ENCODE results near the gene MMP2. TPM values are rescaled to one million over a fixed set of nuclear protein-coding genes. Genes with fewer than 3 reads are reported as not detected.

The MMP2 gene
- total RNA-seq, 1 experiment from 2014 or later = not detected

- CTCF ChIA-PET = no interaction called here
- intact Hi-C loops (cut with micrococcal nuclease) = no loop called here
- H3K27me3 ChIP-seq (ENCODE audit: low read length) = no peaks in the 10 kb centered on the region
- TF ChIP-seq CTCF (conservative IDR thresholded peaks at IDR 0.05; ENCODE audit: low read depth, low read length) (peak; percentile 23; the same call in 1 of the 2 replicates), EZH2 (IDR thresholded peaks at IDR 0.05; ENCODE audit: low read length, unreplicated experiment) (no peak)
- H3K27ac ChIP-seq (ENCODE audit: low read length) = no peak overlapping the region
- no peaks in the 10 kb centered on the region for H3K9me3 ChIP-seq (ENCODE audit: low read length)
- no peak overlapping the region for H3K9ac ChIP-seq (ENCODE audit: low read length)
- H3K9me2 ChIP-seq (replicated peaks; ENCODE audit: low read length) = no peaks in the 10 kb centered on the region
- no peak overlapping the region for H2AFZ ChIP-seq (ENCODE audit: low read length)
- no peak overlapping the region for H3K4me3 ChIP-seq (ENCODE audit: low read length)
- no peaks in the 10 kb centered on the region for H4K20me1 ChIP-seq (ENCODE audit: low read length)
- no peaks in the 10 kb centered on the region for H3F3A ChIP-seq (ENCODE audit: low read length, unreplicated experiment)
- no peak for ATAC-seq
- POLR2A ChIA-PET (ENCODE audit: unreplicated experiment) = no interaction called here
- peak; percentile 32 for DNase-seq
- no peak overlapping the region for H3K4me2 ChIP-seq (ENCODE audit: low read length)
- H3K36me3 ChIP-seq (ENCODE audit: low read depth, low read length) = no peaks in the 10 kb centered on the region
- H3K4me1 ChIP-seq (ENCODE audit: insufficient read depth, low read length) = peaks cover 8% of the 10 kb centered on the region; the same call in 1 of the 2 replicates
- H3K79me2 ChIP-seq (ENCODE audit: low read length) = no peaks in the 10 kb centered on the region
- BruUV-seq (replicated peaks) = no TSS peak
Observed at GRCh38 chr16:55494994-55495421, 16.0 kb downstream of the MMP2 start.

- BruUV-seq (replicated peaks) = no TSS peak
- H3K36me3 ChIP-seq (ENCODE audit: low read depth, low read length) = no peaks in the 10 kb centered on the region
- H3F3A ChIP-seq (ENCODE audit: low read length, unreplicated experiment) = no peaks in the 10 kb centered on the region
- H3K4me2 ChIP-seq (ENCODE audit: low read length) = no peak overlapping the region
- no peak overlapping the region for H2AFZ ChIP-seq (ENCODE audit: low read length)
- no peak overlapping the region for H3K4me3 ChIP-seq (ENCODE audit: low read length)
- no peak overlapping the region for H3K27ac ChIP-seq (ENCODE audit: low read length)
- no peaks in the 10 kb centered on the region for H3K79me2 ChIP-seq (ENCODE audit: low read length)
- H3K9me2 ChIP-seq (replicated peaks; ENCODE audit: low read length) = no peaks in the 10 kb centered on the region
- TF ChIP-seq EZH2 (IDR thresholded peaks at IDR 0.05; ENCODE audit: low read length, unreplicated experiment) (no peak), CTCF (conservative IDR thresholded peaks at IDR 0.05; ENCODE audit: low read depth, low read length) (no peak), EZH2phosphoT487 (IDR thresholded peaks at IDR 0.05; ENCODE audit: borderline replicate concordance, low read length) (no peak)
- no peaks in the 10 kb centered on the region for H3K27me3 ChIP-seq (ENCODE audit: low read length)
- peaks cover 16% of the 10 kb centered on the region for H3K4me1 ChIP-seq (ENCODE audit: insufficient read depth, low read length)
- no peak overlapping the region for H3K9ac ChIP-seq (ENCODE audit: low read length)
- ATAC-seq (no peak), DNase-seq (no peak)
- ChIA-PET CTCF (no interaction called here), POLR2A (ENCODE audit: unreplicated experiment) (no interaction called here)
- intact Hi-C loops (cut with micrococcal nuclease) = no loop called here
- no peaks in the 10 kb centered on the region for H4K20me1 ChIP-seq (ENCODE audit: low read length)
- H3K9me3 ChIP-seq (ENCODE audit: low read length) = no peaks in the 10 kb centered on the region
Observed at GRCh38 chr16:55495616-55496289, 16.8 kb downstream of the MMP2 start.

DNA sequence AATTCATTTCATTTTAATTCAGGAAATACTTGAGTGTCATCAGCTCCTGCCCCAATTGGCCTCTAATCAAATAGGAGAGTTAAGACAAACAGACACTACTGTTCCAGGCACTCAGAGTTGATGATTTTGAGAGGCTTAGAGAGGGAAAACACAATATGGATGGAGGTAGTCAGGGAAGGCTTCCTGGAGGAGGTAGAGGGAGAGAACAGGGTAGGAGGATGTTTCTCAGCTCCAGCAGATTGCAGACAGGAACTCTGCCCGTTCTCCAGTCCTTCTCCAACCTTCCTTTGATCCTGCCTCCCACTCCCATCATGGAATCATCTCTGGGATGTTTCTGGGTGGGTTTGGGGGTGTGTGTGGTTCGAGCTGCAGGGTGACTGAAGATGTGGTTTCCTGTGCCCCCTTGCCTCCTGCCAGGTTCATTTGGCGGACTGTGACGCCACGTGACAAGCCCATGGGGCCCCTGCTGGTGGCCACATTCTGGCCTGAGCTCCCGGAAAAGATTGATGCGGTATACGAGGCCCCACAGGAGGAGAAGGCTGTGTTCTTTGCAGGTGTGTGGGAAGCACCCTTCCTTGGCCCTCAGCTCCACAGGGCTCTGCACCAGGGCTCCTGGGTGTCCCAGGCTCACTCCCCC lies 17.6 kb downstream of the MMP2 start:
- H3K27me3 ChIP-seq (ENCODE audit: low read length) = no peaks in the 10 kb centered on the region
- no peak overlapping the region for H3K4me3 ChIP-seq (ENCODE audit: low read length)
- no peaks in the 10 kb centered on the region for H3K9me2 ChIP-seq (replicated peaks; ENCODE audit: low read length)
- no peak overlapping the region for H3K4me2 ChIP-seq (ENCODE audit: low read length)
- H2AFZ ChIP-seq (ENCODE audit: low read length) = no peak overlapping the region
- CTCF ChIA-PET = no interaction called here
- H3K4me1 ChIP-seq (ENCODE audit: insufficient read depth, low read length) = peaks cover 24% of the 10 kb centered on the region
- no peaks in the 10 kb centered on the region for H3K36me3 ChIP-seq (ENCODE audit: low read depth, low read length)
- BruUV-seq (replicated peaks) = no TSS peak
- TF ChIP-seq CTCF (conservative IDR thresholded peaks at IDR 0.05; ENCODE audit: low read depth, low read length) = no peak
- no peak for TF ChIP-seq EZH2phosphoT487 (IDR thresholded peaks at IDR 0.05; ENCODE audit: borderline replicate concordance, low read length)
- no peak for TF ChIP-seq EZH2 (IDR thresholded peaks at IDR 0.05; ENCODE audit: low read length, unreplicated experiment)
- no peaks in the 10 kb centered on the region for H3K9me3 ChIP-seq (ENCODE audit: low read length)
- no peaks in the 10 kb centered on the region for H3K79me2 ChIP-seq (ENCODE audit: low read length)
- no peak overlapping the region for H3K9ac ChIP-seq (ENCODE audit: low read length)
- no peak for DNase-seq
- no peak for ATAC-seq
- H4K20me1 ChIP-seq (ENCODE audit: low read length) = no peaks in the 10 kb centered on the region
- intact Hi-C loops (cut with micrococcal nuclease) = no loop called here
- H3F3A ChIP-seq (ENCODE audit: low read length, unreplicated experiment) = no peaks in the 10 kb centered on the region
- no peak overlapping the region for H3K27ac ChIP-seq (ENCODE audit: low read length)
- POLR2A ChIA-PET (ENCODE audit: unreplicated experiment) = no interaction called here
